Fibroblast of lung (primary cell): Measurements from ENCODE around the gene ARPP19.

Experiments used
- CTCF ChIP-seq, 2 donors: IDR thresholded peaks in 1 of 2; conservative IDR thresholded peaks in 1 of 2; 1 replicate in 1 of 2; 2 replicates in 1 of 2; pipeline ENCODE4 v1.5.1; 2011 to 2012; ENCODE audit warnings: low read length in 2 of 2, control low read depth in 1 of 2, inconsistent platforms in 1 of 2, low read depth in 1 of 2, mild to moderate bottlenecking in 1 of 2
- EZH2 ChIP-seq: IDR thresholded peaks from 2 replicates; pipeline ENCODE4 v1.5.1; 2012; ENCODE audit warnings: low read length, control low read depth, mild to moderate bottlenecking; ENCODE audit errors: missing control alignments

DNA sequence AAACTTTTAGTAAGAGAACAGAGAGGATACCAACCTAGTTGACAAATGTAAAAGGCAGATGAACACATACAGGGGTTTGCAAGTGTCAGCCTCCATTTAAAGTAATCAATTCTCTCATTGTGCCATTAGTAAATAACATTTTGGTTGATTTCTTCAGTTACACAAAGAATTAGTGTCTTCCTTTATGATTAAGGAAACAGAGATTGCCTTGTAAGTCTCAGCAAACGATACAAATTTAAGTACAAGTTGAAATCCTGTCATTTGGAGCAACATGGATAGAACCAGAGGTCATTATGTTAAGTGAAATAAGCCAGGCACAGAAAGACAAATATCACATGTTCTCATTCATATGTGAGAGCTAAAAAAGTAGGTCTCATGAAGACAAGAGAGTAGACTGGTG, 66.2 kb downstream of the ARPP19 start:
- TF ChIP-seq CTCF (conservative IDR thresholded peaks at IDR 0.05 in 1 of 2, IDR thresholded peaks at IDR 0.05 in 1 of 2; ENCODE audit: low read depth in 1 of 2, low read length in 2 of 2): no peak
- TF ChIP-seq EZH2: no peak
